K562 (cell line): ENCODE measurements around the gene PARP11. TPM values are rescaled to one million over a fixed set of nuclear protein-coding genes. Genes with fewer than 3 reads are reported as not detected.

ENCODE experiments used
- ATAC-seq: fragments of 200-7000 bp; cut with Tn5 transposase; 3 replicates; pipeline ENCODE4 v1.9.1; 2020; ENCODE audit warnings: moderate library complexity
- BruUV-seq: library from RNA; stranded (reverse); fragments of 400-500 nt; replicated peaks from 2 replicates; lab custom pipeline; 2021; lab: Mats Ljungman, UMichigan
- CTCF ChIA-PET: fragments of 300-600 bp; formaldehyde crosslinking; extraction: SDS; loops from one replicate; lab custom pipeline; 2021; ENCODE audit warnings: low intra/inter-chr PET ratio; lab: Yijun Ruan, JAX
- POLR2A ChIA-PET: fragments of 300-600, 350-650 bp; sonication (Branson Sonifier 250); formaldehyde crosslinking; extraction: SDS; loops from one replicate; lab custom pipeline; 2021; ENCODE audit warnings: antibody characterized with exemption, inconsistent platforms; lab: Yijun Ruan, JAX
- DNase-seq, 4 experiments: peaks; one replicate each; pipeline versions ENCODE4 v3.0.0 to v3.0.0-alpha.2; 2011 to 2018; ENCODE audit warnings: low spot score in 3 of 4, mixed read lengths in 3 of 4; ENCODE audit errors: extremely low read depth in 1 of 4
- FAIRE-seq: peaks from 2 replicates; lab custom pipeline; 2011; peaks lifted over from hg19 to GRCh38; lab: Jason Lieb, UNC
- H2AFZ ChIP-seq: 2 replicates; pipeline ENCODE4 v1.6.0; 2011; ENCODE audit warnings: low read depth, low read length, control low read depth, inconsistent platforms
- H3K27ac ChIP-seq: fragments of 200-600 bp; 3 replicates; pipeline ENCODE4 v1.8.0; 2011; ENCODE audit warnings: low read depth, mild to moderate bottlenecking, control low read depth, inconsistent platforms, low read length, moderate library complexity, mixed read lengths; ENCODE audit errors: extremely low read depth
- H3K27me3 ChIP-seq, 2 experiments: fragments of 300-600 bp in 1 of 2; 2 replicates in 1 of 2; 3 replicates in 1 of 2; pipeline versions ENCODE4 v1.6.0 to v1.8.0; 2011; ENCODE audit warnings: inconsistent platforms in 2 of 2, low read length in 2 of 2, mild to moderate bottlenecking in 1 of 2, mixed read lengths in 1 of 2, moderate library complexity in 1 of 2; ENCODE audit not compliant: control insufficient read depth in 2 of 2, insufficient read depth in 2 of 2
- H3K36me3 ChIP-seq: fragments of 300-600 bp; 3 replicates; pipeline ENCODE4 v1.8.0; 2011; ENCODE audit warnings: mild to moderate bottlenecking, low read length, inconsistent platforms; ENCODE audit not compliant: control insufficient read depth, insufficient read depth
- H3K4me1 ChIP-seq, 2 experiments: fragments of 200-600 bp in 1 of 2; replicated peaks in 1 of 2; 2 replicates in 1 of 2; 3 replicates in 1 of 2; pipeline versions ENCODE4 v1.5.1 to v1.8.0; 2011; ENCODE audit warnings: inconsistent platforms in 2 of 2, low read length in 2 of 2, mild to moderate bottlenecking in 1 of 2, mixed read lengths in 1 of 2, moderate library complexity in 1 of 2; ENCODE audit not compliant: control insufficient read depth in 2 of 2, insufficient read depth in 2 of 2
- H3K4me2 ChIP-seq: 2 replicates; pipeline ENCODE4 v1.6.1; 2011; ENCODE audit warnings: low read length, control low read depth, inconsistent platforms, mixed read lengths; ENCODE audit not compliant: insufficient read depth
- H3K4me3 ChIP-seq: fragments of 200-600 bp; sonication (generic), shearing (Covaris generic); 2 replicates; pipeline ENCODE4 v1.5.1; 2016; ENCODE audit warnings: control low read depth, inconsistent platforms
- H3K79me2 ChIP-seq: fragments of 200-600 bp; 3 replicates; pipeline ENCODE4 v1.8.0; 2011; ENCODE audit warnings: low read length, inconsistent platforms; ENCODE audit not compliant: control insufficient read depth, insufficient read depth
- H3K9ac ChIP-seq, 2 experiments: 2 replicates each; pipeline versions ENCODE4 v1.6.0 to v1.6.1; 2011; ENCODE audit warnings: low read depth in 2 of 2, low read length in 2 of 2, control low read depth in 1 of 2, inconsistent platforms in 1 of 2, mild to moderate bottlenecking in 1 of 2, mixed read lengths in 1 of 2; ENCODE audit not compliant: insufficient read depth in 1 of 2
- H3K9me1 ChIP-seq: one replicate; pipeline ENCODE4 v1.6.0; 2011; ENCODE audit warnings: inconsistent platforms, mild to moderate bottlenecking, low read length, moderate library complexity; ENCODE audit not compliant: control insufficient read depth, insufficient read depth
- H3K9me3 ChIP-seq: replicated peaks from 2 replicates; pipeline ENCODE4 v1.5.1; 2011; ENCODE audit warnings: low read depth, low read length, inconsistent platforms; ENCODE audit not compliant: control insufficient read depth, insufficient read depth
- H4K20me1 ChIP-seq: replicated peaks from 2 replicates; pipeline ENCODE4 v1.6.1; 2011; ENCODE audit warnings: low read length, inconsistent platforms, mixed read lengths; ENCODE audit not compliant: control insufficient read depth, insufficient read depth
- NCOR1 ChIP-seq: fragments of 450-650 bp; IDR thresholded peaks from 2 replicates; pipeline ENCODE4 v1.6.1; 2016; ENCODE audit warnings: mild to moderate bottlenecking, moderate library complexity
- PHF20 ChIP-seq: fragments of 450-650 bp; IDR thresholded peaks from 2 replicates; pipeline ENCODE4 v1.6.1; 2018; ENCODE audit not compliant: partially characterized antibody
- PML ChIP-seq: IDR thresholded peaks from 2 replicates; pipeline ENCODE4 v1.6.1; 2012; ENCODE audit warnings: low read length, inconsistent platforms
- REST ChIP-seq, 2 experiments: fragments of 450-650 bp; formaldehyde crosslinking in 1 of 2; IDR thresholded peaks; 2 replicates each; pipeline versions ENCODE4 v1.4.0 to v1.6.1; 2014 to 2020; ENCODE audit warnings: mild to moderate bottlenecking in 2 of 2, borderline replicate concordance in 1 of 2, low read depth in 1 of 2
- ZNF449 ChIP-seq: fragments of 250-450 bp; sonication (Bioruptor Pico); IDR thresholded peaks from 2 replicates; pipeline ENCODE4 v1.8.0; 2022; ENCODE audit warnings: moderate library complexity, mild to moderate bottlenecking, inconsistent platforms
- ZNF586 ChIP-seq: fragments of 450-650 bp; formaldehyde crosslinking; conservative IDR thresholded peaks from 2 replicates; pipeline ENCODE4 v1.4.0; 2020; ENCODE audit warnings: mild to moderate bottlenecking, moderate library complexity
- WGBS: fragments of 100-300 bp; shearing (Covaris generic); methylation state at CpG from one replicate; pipeline ENCODE4 v1.1.6; 2016; ENCODE audit warnings: low coverage, mixed read lengths; ENCODE audit not compliant: insufficient coverage; ENCODE audit errors: missing lambda C conversion rate; 5-methylcytosine and 5-hydroxymethylcytosine counted together
- in situ Hi-C: fragments of 300-500 bp; cut with MboI; formaldehyde crosslinking; loops from 4 replicates; pipeline ENCODE4 v1.15.0; 2018; ENCODE audit warnings: inconsistent platforms, mixed read lengths
- intact Hi-C: fragments of 100-400 bp; cut with micrococcal nuclease; formaldehyde crosslinking; loops from 2 replicates; pipeline ENCODE4 v1.14.2; 2022
- polyA plus RNA-seq, 8 experiments: library from polyadenylated mRNA; depleted of rRNA in 4 of 8; stranded (reverse) in 5 of 8; unstranded in 3 of 8; fragments of >200 nt; fragmentation: Nextera tagmentation in 2 of 8; fragmentation: Illumina TruSeq in 1 of 8; extraction: Ambion mirVana in 2 of 8; extraction: Trizol in 1 of 8; gene quantifications; 2 replicates each; pipeline versions ENCODE4 v1.2.1 to v1.2.3, GENCODE V29; 2011 to 2014; ENCODE audit warnings: inconsistent platforms in 1 of 8, missing spikeins in 1 of 8
- total RNA-seq, 7 experiments: library from RNA; depleted of rRNA in 6 of 7; stranded (reverse); fragments of >200 nt in 6 of 7; fragmentation: Illumina TruSeq in 2 of 7; extraction: Trizol in 2 of 7; gene quantifications; 2 replicates each; pipeline versions ENCODE4 v1.2.1 to v1.2.3, GENCODE V29; 2011 to 2021; ENCODE audit warnings: low replicate concordance in 1 of 7
- TF ChIP-seq, protein P1 (sequence below), 2 experiments: IDR thresholded peaks; 2 replicates each; pipeline ENCODE4 v1.6.1; 2012; ENCODE audit warnings: improper control_type of control experiment in 2 of 2, low read depth in 2 of 2, low read length in 2 of 2, borderline replicate concordance in 1 of 2

The PARP11 gene
- total and polyA plus RNA-seq, 9 of the 15 experiments (the other 6 are each of a cell fraction or from before 2014, with no cell fraction given): 0.40 to 2.5 (median 1.4) TPM

DNA sequence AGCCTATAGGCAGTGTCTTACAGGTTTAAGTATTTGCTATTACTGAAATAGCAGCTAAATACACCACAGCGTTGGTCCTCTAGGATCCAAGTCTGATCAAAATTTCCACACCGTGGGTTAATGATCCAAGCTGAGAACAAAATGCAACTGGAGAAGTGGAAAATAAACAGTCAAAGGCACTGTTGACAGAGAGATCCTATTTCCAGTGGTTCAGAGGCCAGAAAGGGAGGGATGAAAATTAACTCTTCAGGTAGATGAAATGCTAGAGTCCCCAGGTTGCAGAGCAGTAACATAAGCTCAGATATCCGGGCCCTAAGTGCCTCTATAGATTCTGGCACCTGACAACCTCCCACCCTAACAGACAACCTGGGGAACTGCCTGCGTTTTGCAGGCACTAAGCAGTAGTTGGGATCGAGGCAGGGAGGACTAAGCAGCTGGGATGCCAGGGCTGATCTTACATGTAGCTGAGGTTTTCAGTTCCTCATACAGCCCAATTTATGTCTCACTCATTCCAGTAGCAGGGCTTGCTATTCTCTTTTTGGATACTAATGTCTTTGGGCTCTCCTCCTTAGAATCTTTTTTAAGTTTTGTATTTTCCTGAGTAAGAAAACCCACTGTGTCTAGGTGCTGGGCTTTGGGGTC, 77.6 kb downstream of the PARP11 start (continued):
- TF ChIP-seq NCOR1: no peak
- TF ChIP-seq, all 486 proteins: peak for 0

DNA sequence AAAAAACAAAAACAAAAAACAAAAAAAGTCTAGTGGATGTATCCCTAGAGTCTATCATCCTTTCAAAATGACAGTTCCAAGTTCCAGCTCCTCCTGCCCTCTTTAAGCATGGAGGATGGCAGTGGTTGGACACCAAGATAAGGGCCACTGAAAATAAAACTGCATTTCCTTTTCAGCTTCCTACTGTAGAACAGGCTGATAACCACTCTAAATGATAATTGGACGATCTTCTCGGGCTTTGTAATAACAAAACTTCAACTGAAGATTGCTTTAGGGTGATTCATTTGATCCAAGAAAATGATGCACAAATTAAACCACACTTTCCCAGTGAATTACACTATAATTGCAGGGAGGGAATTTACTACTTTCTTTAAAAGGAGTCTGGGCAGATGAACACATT, 78.1 kb downstream of the PARP11 start:
- Histone ChIP-seq H2AFZ (no peak overlapping the region), H3K9me1 (no peaks in the 10 kb centered on the region), H4K20me1 (no peaks in the 10 kb centered on the region), H3K9ac (no peak overlapping the region), H3K27ac (no peak overlapping the region), H3K79me2 (no peaks in the 10 kb centered on the region), H3K9me3 (no peaks in the 10 kb centered on the region), H3K36me3 (no peaks in the 10 kb centered on the region), H3K4me1 (no peaks in the 10 kb centered on the region), H3K4me3 (no peak overlapping the region), H3K27me3 (no peaks in the 10 kb centered on the region; a peak in 1 of 5 replicates), H3K4me2 (no peak overlapping the region)
- in situ Hi-C loops: no loop called here
- WGBS: 0% methylated on average over 2 of the region's 2 CpGs
- DNase-seq: no peak
- no peak for FAIRE-seq
- no TSS peak for BruUV-seq
- POLR2A ChIA-PET: no interaction called here
- CTCF ChIA-PET: no interaction called here
- no peak for ATAC-seq
- intact Hi-C loops: no loop called here
- no peak for TF ChIP-seq ZNF586 (CRISPR knock-in tag)
- TF ChIP-seq PHF20: no peak
- TF ChIP-seq PML: no peak
- TF ChIP-seq ZNF449: no peak
- TF ChIP-seq REST (IDR thresholded peaks at IDR 0.05; ENCODE audit: borderline replicate concordance): no peak
- TF ChIP-seq REST (CRISPR knock-in tag; IDR thresholded peaks at IDR 0.05; ENCODE audit: low read depth): no peak
- TF ChIP-seq, protein P1, sequence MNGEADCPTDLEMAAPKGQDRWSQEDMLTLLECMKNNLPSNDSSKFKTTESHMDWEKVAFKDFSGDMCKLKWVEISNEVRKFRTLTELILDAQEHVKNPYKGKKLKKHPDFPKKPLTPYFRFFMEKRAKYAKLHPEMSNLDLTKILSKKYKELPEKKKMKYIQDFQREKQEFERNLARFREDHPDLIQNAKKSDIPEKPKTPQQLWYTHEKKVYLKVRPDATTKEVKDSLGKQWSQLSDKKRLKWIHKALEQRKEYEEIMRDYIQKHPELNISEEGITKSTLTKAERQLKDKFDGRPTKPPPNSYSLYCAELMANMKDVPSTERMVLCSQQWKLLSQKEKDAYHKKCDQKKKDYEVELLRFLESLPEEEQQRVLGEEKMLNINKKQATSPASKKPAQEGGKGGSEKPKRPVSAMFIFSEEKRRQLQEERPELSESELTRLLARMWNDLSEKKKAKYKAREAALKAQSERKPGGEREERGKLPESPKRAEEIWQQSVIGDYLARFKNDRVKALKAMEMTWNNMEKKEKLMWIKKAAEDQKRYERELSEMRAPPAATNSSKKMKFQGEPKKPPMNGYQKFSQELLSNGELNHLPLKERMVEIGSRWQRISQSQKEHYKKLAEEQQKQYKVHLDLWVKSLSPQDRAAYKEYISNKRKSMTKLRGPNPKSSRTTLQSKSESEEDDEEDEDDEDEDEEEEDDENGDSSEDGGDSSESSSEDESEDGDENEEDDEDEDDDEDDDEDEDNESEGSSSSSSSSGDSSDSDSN (IDR thresholded peaks at IDR 0.05; ENCODE audit: borderline replicate concordance in 1 of 2, low read depth in 2 of 2, low read length in 2 of 2): no peak
